Lower lobe of right lung (tissue), 2 donors: ENCODE results near the gene AFAP1. TPM values are rescaled to one million over a fixed set of nuclear protein-coding genes. Genes with fewer than 3 reads are reported as not detected.

Experiments
- ATAC-seq, 2 donors: fragments of 200-7000 bp; cut with Tn5 transposase; one replicate each; pipeline ENCODE4 v1.9.1; 2020 to 2022; ENCODE audit warnings: mild to moderate bottlenecking in 2 of 2, moderate library complexity in 2 of 2
- DNase-seq: peaks from one replicate; pipeline ENCODE4 v3.0.0-alpha.2; 2020
- H3K27ac ChIP-seq: fragments of 200-600 bp; one replicate; pipeline ENCODE4 v1.8.0; 2022
- H3K27me3 ChIP-seq: fragments of 200-600 bp; one replicate; pipeline ENCODE4 v1.8.0; 2022; ENCODE audit warnings: low read depth
- H3K36me3 ChIP-seq: fragments of 200-600 bp; one replicate; pipeline ENCODE4 v1.8.0; 2022; ENCODE audit warnings: mild to moderate bottlenecking
- H3K4me1 ChIP-seq: fragments of 200-600 bp; one replicate; pipeline ENCODE4 v1.8.0; 2022
- H3K4me3 ChIP-seq: fragments of 200-600 bp; one replicate; pipeline ENCODE4 v1.8.0; 2022; ENCODE audit warnings: mild to moderate bottlenecking
- H3K9me3 ChIP-seq: fragments of 200-600 bp; one replicate; pipeline ENCODE4 v1.8.0; 2022
- intact Hi-C: fragments of 100-400 bp; cut with DNase I; formaldehyde crosslinking; loops from one replicate; pipeline ENCODE4 v1.11.0; 2022
- total RNA-seq: library from RNA; stranded (reverse); fragmentation: NEBNext Ultra II Directional; extraction: Animal tissue kit (Norgen Biotek cat#: 25700); gene quantifications from one replicate; pipeline ENCODE4 v1.2.1, GENCODE V29; 2021
- TF ChIP-seq, protein P1 (sequence below): fragments of 200-600 bp; IDR thresholded peaks from one replicate; pipeline ENCODE4 v1.8.0; 2022; ENCODE audit warnings: antibody characterized with exemption, mild to moderate bottlenecking
- donor health status: DM: no; HTN: yes; CAD: no; lungs with severe emphysema.

The AFAP1 gene
- total RNA-seq, 1 donor from 2014 or later: 21.0 TPM

DNA sequence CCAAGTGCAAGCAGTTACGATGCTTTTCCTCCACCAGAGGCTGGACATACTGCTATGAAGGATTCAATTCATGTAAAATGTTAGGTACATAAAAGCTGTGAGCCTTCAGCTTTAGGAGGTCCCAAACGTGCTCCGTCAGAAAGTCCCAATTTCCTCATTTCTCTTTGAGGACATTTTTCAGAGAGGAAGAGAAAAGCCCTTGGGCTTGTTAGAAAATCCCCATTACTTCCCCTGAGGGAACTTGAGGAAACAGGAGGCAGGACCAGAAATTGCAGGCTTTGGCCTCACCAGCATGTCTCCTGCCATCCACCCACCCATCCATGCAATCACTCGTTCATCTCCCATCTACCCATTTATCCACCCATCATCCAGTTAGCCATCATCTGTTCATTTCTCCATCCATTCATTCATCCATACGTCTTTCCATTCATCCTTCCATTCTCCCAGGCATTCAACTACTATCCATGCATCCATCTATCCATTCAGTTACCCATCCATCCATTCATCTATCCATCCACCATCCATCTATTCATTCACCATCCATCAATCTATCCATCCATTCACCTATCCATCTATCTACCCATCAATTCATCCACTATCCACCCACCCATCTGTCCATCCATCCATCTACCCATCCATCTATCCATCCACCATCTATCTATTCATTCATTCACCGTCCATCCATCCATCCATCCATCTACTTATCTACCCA is 223.5 kb downstream of the AFAP1 start:
- Histone ChIP-seq H3K27me3 (peaks cover 19% of the 10 kb centered on the region), H3K36me3 (no peaks in the 10 kb centered on the region), H3K9me3 (no peaks in the 10 kb centered on the region), H3K4me3 (no peak overlapping the region), H3K4me1 (peaks cover 5% of the 10 kb centered on the region), H3K27ac (no peak overlapping the region)
- DNase-seq: no peak
- TF ChIP-seq, protein P1, sequence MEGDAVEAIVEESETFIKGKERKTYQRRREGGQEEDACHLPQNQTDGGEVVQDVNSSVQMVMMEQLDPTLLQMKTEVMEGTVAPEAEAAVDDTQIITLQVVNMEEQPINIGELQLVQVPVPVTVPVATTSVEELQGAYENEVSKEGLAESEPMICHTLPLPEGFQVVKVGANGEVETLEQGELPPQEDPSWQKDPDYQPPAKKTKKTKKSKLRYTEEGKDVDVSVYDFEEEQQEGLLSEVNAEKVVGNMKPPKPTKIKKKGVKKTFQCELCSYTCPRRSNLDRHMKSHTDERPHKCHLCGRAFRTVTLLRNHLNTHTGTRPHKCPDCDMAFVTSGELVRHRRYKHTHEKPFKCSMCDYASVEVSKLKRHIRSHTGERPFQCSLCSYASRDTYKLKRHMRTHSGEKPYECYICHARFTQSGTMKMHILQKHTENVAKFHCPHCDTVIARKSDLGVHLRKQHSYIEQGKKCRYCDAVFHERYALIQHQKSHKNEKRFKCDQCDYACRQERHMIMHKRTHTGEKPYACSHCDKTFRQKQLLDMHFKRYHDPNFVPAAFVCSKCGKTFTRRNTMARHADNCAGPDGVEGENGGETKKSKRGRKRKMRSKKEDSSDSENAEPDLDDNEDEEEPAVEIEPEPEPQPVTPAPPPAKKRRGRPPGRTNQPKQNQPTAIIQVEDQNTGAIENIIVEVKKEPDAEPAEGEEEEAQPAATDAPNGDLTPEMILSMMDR: no peak
- intact Hi-C loops: no loop called here
- ATAC-seq: no peak

DNA sequence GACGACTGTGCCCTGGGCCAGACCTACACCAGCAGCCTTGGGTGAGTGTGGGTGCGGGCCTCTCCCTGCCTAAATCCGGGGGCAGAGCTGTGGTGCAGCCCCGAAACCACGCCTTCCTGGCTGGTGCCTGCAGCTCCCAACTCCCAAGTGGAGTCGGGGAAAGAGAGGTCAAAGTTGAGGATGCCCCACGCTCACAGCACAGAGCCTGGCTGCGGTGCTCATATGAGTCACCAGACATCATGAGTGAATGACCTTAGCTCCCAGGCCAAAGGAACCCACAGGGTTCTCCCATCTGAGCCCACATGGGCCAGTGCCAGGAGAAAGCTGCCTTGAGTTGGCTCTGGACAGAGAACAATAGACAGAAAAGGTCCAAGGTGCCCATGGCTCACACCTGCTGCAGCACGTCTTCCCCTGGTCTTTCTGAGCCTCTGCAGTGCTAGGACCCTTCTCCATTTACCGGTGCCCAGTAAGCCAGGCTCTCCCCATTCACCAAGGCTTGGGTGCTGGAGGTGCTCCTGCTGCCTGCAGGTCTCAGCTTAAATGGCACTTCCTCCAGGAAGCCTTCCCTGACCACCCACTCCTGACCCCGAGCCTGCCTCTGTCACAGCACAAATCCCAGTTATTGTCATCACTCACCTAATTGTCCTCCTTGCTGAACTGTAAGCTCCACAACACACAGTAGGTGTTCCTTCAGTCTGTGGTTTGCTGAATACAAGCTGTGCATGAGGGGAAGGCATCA is 224.2 kb downstream of the AFAP1 start:
- TF ChIP-seq, protein P1: no peak
- H3K4me1 ChIP-seq: peaks cover 5% of the 10 kb centered on the region
- peaks cover 14% of the 10 kb centered on the region for H3K27me3 ChIP-seq
- H3K4me3 ChIP-seq: no peak overlapping the region
- H3K36me3 ChIP-seq: no peaks in the 10 kb centered on the region
- H3K9me3 ChIP-seq: no peaks in the 10 kb centered on the region
- ATAC-seq: no peak
- H3K27ac ChIP-seq: no peak overlapping the region
- DNase-seq: no peak
- intact Hi-C loops: no loop called here

GRCh38 chr4:7714738-7715137 is 224.9 kb downstream of the AFAP1 start:
- Histone ChIP-seq H3K27ac (no peak overlapping the region), H3K4me1 (peaks cover 5% of the 10 kb centered on the region), H3K27me3 (peaks cover 12% of the 10 kb centered on the region), H3K36me3 (no peaks in the 10 kb centered on the region), H3K4me3 (no peak overlapping the region), H3K9me3 (no peaks in the 10 kb centered on the region)
- intact Hi-C loops: no loop called here
- TF ChIP-seq, protein P1: no peak
- DNase-seq: no peak
- ATAC-seq: no peak

DNA sequence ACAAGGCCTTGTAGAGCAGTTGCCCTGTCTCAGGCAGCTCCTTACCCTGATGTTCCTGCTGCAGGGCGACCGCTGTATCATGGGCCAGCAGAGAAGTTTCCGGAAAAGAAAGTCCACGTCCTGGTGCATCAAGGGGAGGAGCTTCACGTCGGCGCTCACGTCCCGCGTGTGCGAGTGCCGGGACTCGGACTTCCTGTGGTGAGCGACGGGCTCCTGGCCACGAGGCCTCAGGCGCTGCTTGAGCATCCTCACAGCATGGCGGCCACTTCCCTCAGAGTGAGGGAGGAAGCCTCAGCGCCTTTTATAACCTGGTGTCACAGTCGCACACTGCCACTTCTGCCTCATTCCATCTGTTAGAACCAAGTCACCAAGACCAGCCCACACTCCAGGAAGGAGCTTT is 225.5 kb downstream of the AFAP1 start:
- H3K27ac ChIP-seq: no peak overlapping the region
- H3K4me1 ChIP-seq: no peaks in the 10 kb centered on the region
- peaks cover 6% of the 10 kb centered on the region for H3K27me3 ChIP-seq
- DNase-seq (no peak), ATAC-seq (no peak)
- no peaks in the 10 kb centered on the region for H3K9me3 ChIP-seq
- H3K36me3 ChIP-seq: no peaks in the 10 kb centered on the region
- TF ChIP-seq, protein P1: no peak
- intact Hi-C loops: no loop called here
- no peak overlapping the region for H3K4me3 ChIP-seq

- Histone ChIP-seq H3K9me3 (no peaks in the 10 kb centered on the region), H3K27ac (no peak overlapping the region), H3K27me3 (peaks cover 2% of the 10 kb centered on the region), H3K4me3 (no peak overlapping the region), H3K36me3 (no peaks in the 10 kb centered on the region), H3K4me1 (no peaks in the 10 kb centered on the region)
- ATAC-seq (no peak), DNase-seq (no peak)
- TF ChIP-seq, protein P1: no peak
- intact Hi-C loops: no loop called here
These were observed 225.9 kb downstream of the AFAP1 start for GRCh38 chr4:7713757-7714156.
